WI38 (cell line): Measurements from ENCODE around the gene PWWP2B.

Experiments
- H3K4me3 ChIP-seq: 2 replicates; pipeline ENCODE4 v1.5.1; 2011; ENCODE audit warnings: low read depth, mild to moderate bottlenecking, control low read depth, low read length
- TF ChIP-seq, protein P1 (sequence below): IDR thresholded peaks from 2 replicates; pipeline ENCODE4 v1.5.1; 2012; ENCODE audit warnings: low read depth, mild to moderate bottlenecking, control low read depth, low read length

Gene PWWP2B

DNA sequence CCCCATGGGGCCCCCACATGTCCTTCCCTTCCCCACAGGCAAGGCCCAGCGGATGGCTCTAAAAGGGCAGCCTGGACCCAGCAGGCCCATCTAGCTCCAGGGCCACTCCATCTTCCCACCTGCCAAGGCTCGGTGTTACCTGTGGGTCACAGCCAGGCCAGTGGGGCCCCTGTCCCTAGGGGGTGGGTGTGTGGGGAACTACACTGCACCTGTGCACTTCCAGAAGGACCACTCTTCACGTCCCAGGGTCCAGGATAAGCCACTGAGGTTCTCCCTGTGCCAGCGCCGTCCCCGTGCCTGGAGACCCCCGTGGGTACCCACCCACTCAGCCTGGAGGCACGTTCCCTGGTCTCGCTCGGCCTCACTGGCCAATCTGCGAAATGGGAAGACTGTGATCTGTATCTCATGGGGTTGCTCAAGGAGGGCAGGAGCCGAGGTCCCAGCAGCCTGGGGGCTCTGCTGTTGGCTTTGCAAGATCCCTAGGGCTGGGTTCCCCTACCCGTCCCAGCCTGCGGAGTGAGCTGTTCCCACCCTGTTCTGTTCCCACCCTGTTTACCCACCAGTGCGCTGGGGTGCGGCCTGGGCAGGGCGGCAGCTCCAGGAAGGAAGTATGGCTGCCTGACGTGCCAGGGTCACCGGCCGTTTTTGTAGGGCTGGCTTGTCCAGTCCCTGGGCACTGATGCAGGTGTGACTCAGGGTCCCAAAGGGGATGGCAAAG lies 4.6 kb downstream of the PWWP2B start:
- TF ChIP-seq, protein P1, sequence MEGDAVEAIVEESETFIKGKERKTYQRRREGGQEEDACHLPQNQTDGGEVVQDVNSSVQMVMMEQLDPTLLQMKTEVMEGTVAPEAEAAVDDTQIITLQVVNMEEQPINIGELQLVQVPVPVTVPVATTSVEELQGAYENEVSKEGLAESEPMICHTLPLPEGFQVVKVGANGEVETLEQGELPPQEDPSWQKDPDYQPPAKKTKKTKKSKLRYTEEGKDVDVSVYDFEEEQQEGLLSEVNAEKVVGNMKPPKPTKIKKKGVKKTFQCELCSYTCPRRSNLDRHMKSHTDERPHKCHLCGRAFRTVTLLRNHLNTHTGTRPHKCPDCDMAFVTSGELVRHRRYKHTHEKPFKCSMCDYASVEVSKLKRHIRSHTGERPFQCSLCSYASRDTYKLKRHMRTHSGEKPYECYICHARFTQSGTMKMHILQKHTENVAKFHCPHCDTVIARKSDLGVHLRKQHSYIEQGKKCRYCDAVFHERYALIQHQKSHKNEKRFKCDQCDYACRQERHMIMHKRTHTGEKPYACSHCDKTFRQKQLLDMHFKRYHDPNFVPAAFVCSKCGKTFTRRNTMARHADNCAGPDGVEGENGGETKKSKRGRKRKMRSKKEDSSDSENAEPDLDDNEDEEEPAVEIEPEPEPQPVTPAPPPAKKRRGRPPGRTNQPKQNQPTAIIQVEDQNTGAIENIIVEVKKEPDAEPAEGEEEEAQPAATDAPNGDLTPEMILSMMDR = no peak
- no peak overlapping the region for H3K4me3 ChIP-seq

- no peak overlapping the region for H3K4me3 ChIP-seq
- TF ChIP-seq, protein P1 = no peak
Measured at GRCh38 chr10:132402781-132403241, 5.8 kb downstream of the PWWP2B start.

DNA sequence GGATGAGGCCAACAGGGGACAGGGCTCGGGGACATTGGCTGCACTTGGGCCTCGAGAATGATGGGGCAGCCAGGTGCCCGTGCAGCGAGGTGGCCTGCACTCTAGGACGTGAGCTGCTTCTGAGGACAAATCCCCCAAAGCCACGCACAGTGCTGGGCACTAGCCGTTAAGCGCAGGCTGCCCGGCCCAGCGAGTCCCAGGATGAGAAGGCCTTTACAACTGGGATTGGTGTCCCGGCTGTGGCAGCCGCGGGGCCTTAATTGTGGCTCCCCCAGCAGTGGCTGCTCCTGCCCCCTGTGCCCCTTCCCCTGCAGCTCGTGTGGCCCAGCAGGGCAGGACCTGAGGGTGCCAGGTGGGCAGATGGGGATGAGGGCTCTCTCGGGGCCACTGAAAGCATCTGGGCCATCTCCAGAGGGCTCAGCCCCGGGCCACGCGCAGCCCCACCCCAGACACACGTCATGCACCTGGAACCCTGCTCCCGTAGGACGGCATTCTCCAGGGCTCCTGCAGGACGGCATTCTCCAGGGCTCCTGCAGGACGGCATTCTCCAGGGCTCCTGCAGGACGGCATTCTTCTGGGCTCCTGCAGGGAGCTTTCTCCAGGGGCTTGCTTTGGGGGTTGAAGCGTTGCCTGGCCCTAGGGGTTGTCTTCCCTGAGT lies 6.6 kb downstream of the PWWP2B start:
- H3K4me3 ChIP-seq = no peak overlapping the region
- TF ChIP-seq, protein P1 = no peak

DNA sequence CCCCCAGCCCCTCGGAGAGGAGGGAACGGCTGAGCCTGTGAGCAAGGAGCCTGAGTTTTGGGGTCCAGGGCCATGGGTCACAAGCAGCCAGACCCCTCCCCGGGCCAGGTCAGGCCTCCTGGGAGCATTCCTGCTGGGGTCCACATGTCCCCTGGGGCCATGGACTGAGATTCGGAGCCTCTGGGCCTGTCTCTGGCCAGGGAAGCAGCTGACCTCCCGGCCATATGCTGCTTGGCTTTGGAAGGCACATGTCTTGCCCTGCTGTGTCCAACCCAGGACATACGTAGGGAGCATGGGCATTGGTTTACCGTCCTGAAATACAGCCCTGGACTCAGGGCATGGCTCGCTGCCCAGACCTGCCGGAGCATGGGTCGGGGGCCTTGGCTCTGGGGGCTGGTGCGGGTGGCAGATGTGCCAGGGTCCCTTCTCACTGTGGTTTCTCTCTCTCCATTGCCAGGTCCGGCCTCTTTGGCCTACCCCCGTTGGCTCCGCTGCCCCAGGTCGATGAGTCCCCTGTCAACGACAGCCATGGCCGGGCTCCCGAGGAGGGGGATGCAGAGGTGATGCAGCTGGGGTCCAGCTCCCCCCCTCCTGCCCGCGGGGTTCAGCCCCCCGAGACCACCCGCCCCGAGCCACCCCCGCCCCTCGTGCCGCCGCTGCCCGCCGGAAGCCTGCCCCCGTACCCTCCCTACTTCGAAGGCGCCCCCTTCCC lies 7.3 kb downstream of the PWWP2B start:
- no peak overlapping the region for H3K4me3 ChIP-seq
- TF ChIP-seq, protein P1 = no peak

DNA sequence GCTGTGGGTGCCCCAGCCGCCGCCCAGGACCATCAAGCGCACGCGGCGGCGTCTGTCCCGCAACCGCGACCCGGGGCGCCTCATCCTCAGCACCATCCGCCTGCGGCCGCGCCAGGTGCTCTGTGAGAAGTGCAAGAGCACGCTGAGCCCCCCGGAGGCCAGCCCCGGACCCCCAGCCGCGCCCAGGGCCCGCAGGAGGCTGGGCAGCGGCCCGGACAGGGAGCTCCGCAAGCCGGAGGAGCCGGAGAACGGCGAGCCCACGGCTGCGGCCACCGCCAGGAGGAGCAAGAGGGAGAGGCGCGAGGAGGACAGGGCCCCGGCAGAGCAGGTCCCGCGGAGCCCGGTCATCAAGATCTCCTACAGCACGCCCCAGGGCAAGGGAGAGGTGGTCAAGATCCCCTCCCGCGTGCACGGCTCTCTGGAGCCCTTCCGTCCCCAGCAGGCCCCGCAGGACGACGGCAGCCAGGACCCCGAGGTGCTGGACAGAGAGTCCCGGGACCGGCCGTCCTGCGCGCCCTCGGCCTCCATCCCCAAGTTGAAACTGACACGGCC lies 8.0 kb downstream of the PWWP2B start:
- TF ChIP-seq, protein P1 = no peak
- no peak overlapping the region for H3K4me3 ChIP-seq

DNA sequence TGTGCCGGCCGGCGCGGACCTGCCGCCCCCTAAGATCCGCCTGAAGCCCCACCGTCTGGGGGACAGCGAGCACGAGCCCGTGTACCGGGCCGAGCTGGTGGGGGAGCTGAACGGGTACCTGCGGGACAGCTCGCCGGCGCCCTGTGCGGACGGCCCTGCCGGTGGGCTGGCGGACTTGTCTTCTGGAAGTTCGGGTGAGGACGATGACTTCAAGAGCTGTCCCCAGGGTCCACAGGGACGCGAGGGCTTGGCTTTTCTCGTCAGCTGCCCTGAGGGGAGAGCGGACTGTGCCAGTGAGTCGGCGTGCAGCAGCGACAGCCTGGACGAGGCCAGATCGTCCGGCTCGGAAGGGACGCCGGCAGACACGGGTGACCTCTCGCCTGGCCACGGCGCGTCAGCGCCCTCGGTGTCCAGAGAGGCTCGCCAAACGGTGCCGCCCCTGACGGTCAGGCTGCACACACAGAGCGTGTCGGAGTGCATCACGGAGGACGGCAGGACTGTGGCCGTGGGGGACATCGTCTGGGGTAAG lies 8.5 kb downstream of the PWWP2B start:
- TF ChIP-seq, protein P1 = no peak
- no peak overlapping the region for H3K4me3 ChIP-seq
